ENCODE results near the gene MBNL1. TPM values are rescaled to one million over a fixed set of nuclear protein-coding genes. Genes with fewer than 3 reads are reported as not detected.

Gene MBNL1
- total RNA-seq, 1 donor = 545 TPM

DNA sequence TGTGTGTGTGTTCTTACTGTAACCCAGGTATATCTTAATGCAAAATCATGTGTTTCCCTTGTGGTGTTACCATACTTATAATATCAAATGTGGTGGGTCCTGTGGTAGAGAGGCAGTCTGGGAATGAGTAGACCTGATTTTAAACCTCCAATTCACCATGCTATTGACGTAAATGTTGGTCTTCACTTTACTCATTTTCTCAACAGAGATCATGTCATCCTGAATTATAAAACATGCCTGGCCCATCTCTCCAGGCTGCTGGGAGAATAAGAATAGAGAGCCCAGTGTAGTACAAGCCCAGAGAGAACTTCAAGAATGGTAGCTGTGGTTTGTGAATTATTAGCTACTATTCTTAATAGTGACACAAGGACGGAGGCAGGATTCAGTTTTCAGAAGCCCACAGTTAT, 88.1 kb downstream of the MBNL1 start:
- no peak overlapping the region for H3K4me3 ChIP-seq (ENCODE audit: insufficient read depth, low read length)
- TF ChIP-seq, protein P1, sequence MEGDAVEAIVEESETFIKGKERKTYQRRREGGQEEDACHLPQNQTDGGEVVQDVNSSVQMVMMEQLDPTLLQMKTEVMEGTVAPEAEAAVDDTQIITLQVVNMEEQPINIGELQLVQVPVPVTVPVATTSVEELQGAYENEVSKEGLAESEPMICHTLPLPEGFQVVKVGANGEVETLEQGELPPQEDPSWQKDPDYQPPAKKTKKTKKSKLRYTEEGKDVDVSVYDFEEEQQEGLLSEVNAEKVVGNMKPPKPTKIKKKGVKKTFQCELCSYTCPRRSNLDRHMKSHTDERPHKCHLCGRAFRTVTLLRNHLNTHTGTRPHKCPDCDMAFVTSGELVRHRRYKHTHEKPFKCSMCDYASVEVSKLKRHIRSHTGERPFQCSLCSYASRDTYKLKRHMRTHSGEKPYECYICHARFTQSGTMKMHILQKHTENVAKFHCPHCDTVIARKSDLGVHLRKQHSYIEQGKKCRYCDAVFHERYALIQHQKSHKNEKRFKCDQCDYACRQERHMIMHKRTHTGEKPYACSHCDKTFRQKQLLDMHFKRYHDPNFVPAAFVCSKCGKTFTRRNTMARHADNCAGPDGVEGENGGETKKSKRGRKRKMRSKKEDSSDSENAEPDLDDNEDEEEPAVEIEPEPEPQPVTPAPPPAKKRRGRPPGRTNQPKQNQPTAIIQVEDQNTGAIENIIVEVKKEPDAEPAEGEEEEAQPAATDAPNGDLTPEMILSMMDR (IDR thresholded peaks at IDR 0.05; ENCODE audit: extremely low read depth, low read depth, low read length) = no peak
- H2AFZ ChIP-seq (ENCODE audit: low read length) = no peak overlapping the region
- peak overlapping the region; percentile 89 for H3K27ac ChIP-seq (ENCODE audit: low read depth, low read length)
- H4K20me1 ChIP-seq (ENCODE audit: insufficient read depth, low read length) = peaks cover 55% of the 10 kb centered on the region
- peaks cover 95% of the 10 kb centered on the region for H3K79me2 ChIP-seq (ENCODE audit: insufficient read depth, low read length)
- no peaks in the 10 kb centered on the region for H3K27me3 ChIP-seq (ENCODE audit: insufficient read depth, low read length)
- no peaks in the 10 kb centered on the region for H3K9me3 ChIP-seq (ENCODE audit: low read depth, low read length)
- DNase-seq (ENCODE audit: insufficient read length, low spot score, missing footprints) = no peak
- H3K4me2 ChIP-seq (ENCODE audit: insufficient read depth, low read length) = no peak overlapping the region
- peaks cover 7% of the 10 kb centered on the region for H3K36me3 ChIP-seq (ENCODE audit: insufficient read depth, low read length)
- H3K4me1 ChIP-seq (ENCODE audit: insufficient read depth, low read length) = peaks cover 53% of the 10 kb centered on the region

DNA sequence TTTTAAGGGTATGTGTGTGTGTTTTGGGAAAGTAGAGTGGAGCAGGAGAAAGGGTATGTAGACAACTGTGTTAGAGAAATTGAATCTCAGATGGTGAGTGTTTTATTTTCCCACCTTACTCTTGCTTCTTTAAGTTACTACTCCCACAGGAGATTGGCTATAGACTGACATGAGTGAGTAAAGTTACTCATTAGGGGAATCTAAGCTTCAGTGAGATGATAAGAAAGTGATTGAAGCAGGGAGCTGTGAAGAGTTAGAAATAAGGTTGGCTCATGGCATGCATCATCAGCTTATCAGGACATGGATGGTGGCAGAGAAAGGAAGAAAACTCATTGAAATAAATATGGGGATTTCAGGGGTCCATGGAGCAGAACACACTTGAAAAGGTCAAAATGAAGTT, 88.9 kb downstream of the MBNL1 start:
- Histone ChIP-seq H3K27ac (ENCODE audit: low read depth, low read length) (peak overlapping the region; percentile 29), H3K4me1 (ENCODE audit: insufficient read depth, low read length) (peaks cover 53% of the 10 kb centered on the region), H3K79me2 (ENCODE audit: insufficient read depth, low read length) (peaks cover 95% of the 10 kb centered on the region), H3K27me3 (ENCODE audit: insufficient read depth, low read length) (no peaks in the 10 kb centered on the region), H3K36me3 (ENCODE audit: insufficient read depth, low read length) (peaks cover 7% of the 10 kb centered on the region), H3K9me3 (ENCODE audit: low read depth, low read length) (no peaks in the 10 kb centered on the region), H3K4me2 (ENCODE audit: insufficient read depth, low read length) (no peak overlapping the region), H4K20me1 (ENCODE audit: insufficient read depth, low read length) (peaks cover 59% of the 10 kb centered on the region), H3K4me3 (ENCODE audit: insufficient read depth, low read length) (no peak overlapping the region), H2AFZ (ENCODE audit: low read length) (no peak overlapping the region)
- TF ChIP-seq, protein P1 (IDR thresholded peaks at IDR 0.05; ENCODE audit: extremely low read depth, low read depth, low read length) = no peak
- DNase-seq (ENCODE audit: insufficient read length, low spot score, missing footprints) = no peak

DNA sequence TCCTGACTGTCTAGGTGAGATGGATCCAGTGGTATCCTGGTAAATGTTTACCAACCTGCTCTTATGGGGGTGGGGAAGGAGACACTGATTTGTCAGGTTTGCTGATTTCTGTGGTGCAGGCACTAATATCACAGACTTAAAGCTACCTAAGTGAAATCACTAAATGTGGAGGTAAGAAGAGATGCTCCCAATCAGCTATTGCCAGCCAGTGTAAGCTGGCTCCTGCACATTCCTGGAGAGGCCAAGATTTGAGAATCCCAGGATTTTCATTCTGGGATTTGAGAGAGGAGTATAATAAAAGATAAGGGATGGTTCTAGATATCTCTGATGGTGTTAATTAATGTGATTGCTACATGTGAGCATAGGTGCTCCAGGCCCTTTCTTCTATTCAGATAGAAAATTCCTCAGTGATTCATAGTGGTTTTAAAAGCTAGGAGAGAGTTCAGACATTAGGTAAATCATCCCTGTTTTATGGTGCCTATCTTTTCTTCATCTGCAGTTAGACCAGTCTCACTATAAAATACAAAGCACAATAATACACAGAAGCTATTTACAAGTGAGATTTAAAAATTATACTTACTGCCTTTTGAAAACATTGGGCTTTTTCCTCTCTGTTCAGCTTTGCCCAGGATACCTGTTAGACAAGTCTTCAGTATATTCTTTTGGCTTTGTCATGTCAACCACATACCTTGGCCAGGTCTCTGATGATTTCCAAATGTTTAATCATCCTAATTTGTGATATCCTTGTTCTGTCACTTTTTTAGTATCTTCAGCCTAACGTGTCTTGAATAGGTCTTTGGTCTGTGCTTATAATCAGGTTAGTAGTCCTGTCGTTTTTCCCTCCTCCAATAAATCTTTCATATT, 90.9 kb downstream of the MBNL1 start:
- H3K9me3 ChIP-seq (ENCODE audit: low read depth, low read length) = no peaks in the 10 kb centered on the region
- H3K4me3 ChIP-seq (ENCODE audit: insufficient read depth, low read length) = no peak overlapping the region
- H4K20me1 ChIP-seq (ENCODE audit: insufficient read depth, low read length) = peaks cover 63% of the 10 kb centered on the region
- H3K27me3 ChIP-seq (ENCODE audit: insufficient read depth, low read length) = no peaks in the 10 kb centered on the region
- TF ChIP-seq, protein P1 (IDR thresholded peaks at IDR 0.05; ENCODE audit: extremely low read depth, low read depth, low read length) = no peak
- DNase-seq (ENCODE audit: insufficient read length, low spot score, missing footprints) = no peak
- H2AFZ ChIP-seq (ENCODE audit: low read length) = no peak overlapping the region
- peak overlapping the region; percentile 19 for H3K27ac ChIP-seq (ENCODE audit: low read depth, low read length)
- H3K79me2 ChIP-seq (ENCODE audit: insufficient read depth, low read length) = peaks cover 94% of the 10 kb centered on the region
- peaks cover 51% of the 10 kb centered on the region for H3K4me1 ChIP-seq (ENCODE audit: insufficient read depth, low read length)
- H3K4me2 ChIP-seq (ENCODE audit: insufficient read depth, low read length) = no peak overlapping the region
- H3K36me3 ChIP-seq (ENCODE audit: insufficient read depth, low read length) = peaks cover 3% of the 10 kb centered on the region

DNA sequence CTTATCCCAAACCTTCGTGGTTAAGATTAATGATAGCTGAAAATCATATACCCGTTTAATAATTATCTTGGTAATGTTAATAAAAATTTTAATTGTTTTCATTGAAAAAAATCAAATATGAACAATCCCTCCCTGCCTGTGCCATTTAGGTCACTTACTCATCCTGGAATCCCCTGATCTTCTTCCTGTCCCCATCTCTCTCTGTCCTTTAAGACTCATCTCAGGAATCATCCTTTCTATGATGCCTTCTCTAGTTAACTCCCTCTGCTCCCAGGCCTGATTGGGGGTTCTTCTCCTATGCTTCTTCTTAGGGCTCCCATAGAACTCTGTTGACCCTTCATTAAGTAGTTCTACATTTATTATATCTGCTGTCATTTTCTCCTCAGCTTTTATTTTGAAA, 91.6 kb downstream of the MBNL1 start:
- Histone ChIP-seq H3K4me1 (ENCODE audit: insufficient read depth, low read length) (peaks cover 44% of the 10 kb centered on the region), H3K9me3 (ENCODE audit: low read depth, low read length) (no peaks in the 10 kb centered on the region), H3K27me3 (ENCODE audit: insufficient read depth, low read length) (no peaks in the 10 kb centered on the region), H3K4me3 (ENCODE audit: insufficient read depth, low read length) (no peak overlapping the region), H2AFZ (ENCODE audit: low read length) (no peak overlapping the region), H3K79me2 (ENCODE audit: insufficient read depth, low read length) (peaks cover 94% of the 10 kb centered on the region), H3K36me3 (ENCODE audit: insufficient read depth, low read length) (no peaks in the 10 kb centered on the region), H3K4me2 (ENCODE audit: insufficient read depth, low read length) (no peak overlapping the region), H3K27ac (ENCODE audit: low read depth, low read length) (no peak overlapping the region), H4K20me1 (ENCODE audit: insufficient read depth, low read length) (peaks cover 61% of the 10 kb centered on the region)
- TF ChIP-seq, protein P1 (IDR thresholded peaks at IDR 0.05; ENCODE audit: extremely low read depth, low read depth, low read length) = no peak
- DNase-seq (ENCODE audit: insufficient read length, low spot score, missing footprints) = no peak
